ENCODE data around the gene EPB41L1.

EPB41L1 gene

DNA sequence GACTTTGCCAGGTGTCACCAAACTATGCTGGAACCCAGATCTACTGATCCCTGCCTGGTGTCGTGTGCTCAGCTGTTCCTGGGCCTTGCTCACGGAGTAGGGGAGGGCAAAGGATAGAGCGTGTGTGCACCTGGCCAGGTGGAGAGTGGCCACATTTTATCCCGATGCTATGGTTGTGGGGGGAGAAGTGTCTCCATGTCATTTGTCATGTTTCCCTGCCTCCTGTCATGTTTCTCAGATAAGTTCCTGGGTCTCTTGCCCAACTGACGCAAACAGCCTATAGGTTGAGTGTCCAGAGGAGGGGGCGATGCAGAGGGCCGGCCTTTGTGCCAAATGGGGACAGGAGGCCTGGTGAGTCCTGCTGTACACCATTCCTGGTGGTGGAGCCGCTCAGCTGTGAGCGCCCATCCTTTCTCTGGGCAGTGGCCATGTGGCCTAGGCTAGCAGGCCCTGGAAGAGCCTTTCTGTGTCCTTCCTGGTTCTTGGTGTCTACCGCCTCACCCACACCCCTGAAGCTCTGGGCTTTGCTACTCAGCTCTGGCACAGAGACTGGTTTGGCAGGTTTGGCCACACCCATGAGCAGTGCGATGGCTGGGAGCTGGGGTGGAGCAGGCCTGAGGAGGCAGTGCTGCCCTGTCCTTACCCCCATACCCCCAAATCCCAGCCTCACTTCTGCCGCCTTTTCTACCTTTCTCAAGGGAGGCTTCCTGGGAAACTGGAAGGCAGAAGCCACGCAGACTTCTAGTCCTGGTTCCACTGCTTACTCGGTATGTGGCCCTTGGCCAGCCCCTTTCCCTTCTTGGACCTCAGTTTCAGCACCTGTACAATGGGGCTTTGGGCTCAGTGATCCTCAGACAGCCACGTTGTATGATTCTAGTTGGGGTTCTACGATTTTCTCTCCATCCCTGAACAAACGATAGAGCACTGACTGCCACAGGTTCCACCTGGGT, 32.3 kb upstream of the EPB41L1 start (continued):
- no peak for TF ChIP-seq ZNF423 (tag by site-specific recombination; IDR thresholded peaks at IDR 0.05)
- no peak for TF ChIP-seq ZNF146 (tag by site-specific recombination; IDR thresholded peaks at IDR 0.05)
- no peak for TF ChIP-seq SP2 (tag by site-specific recombination; IDR thresholded peaks at IDR 0.05)
- no peak for TF ChIP-seq SP7 (tag by site-specific recombination; IDR thresholded peaks at IDR 0.05)
- no peak for TF ChIP-seq ZNF664 (tag by site-specific recombination; IDR thresholded peaks at IDR 0.05)
- no peak for TF ChIP-seq ZNF596 (tag by site-specific recombination; IDR thresholded peaks at IDR 0.05)
- no peak for TF ChIP-seq ZNF701 (tag by site-specific recombination; IDR thresholded peaks at IDR 0.05)
- no peak for TF ChIP-seq ZBTB17 (tag by site-specific recombination; IDR thresholded peaks at IDR 0.05)
- TF ChIP-seq MZF1 (tag by site-specific recombination; IDR thresholded peaks at IDR 0.05; ENCODE audit: borderline replicate concordance) = no peak
- TF ChIP-seq, protein P1, sequence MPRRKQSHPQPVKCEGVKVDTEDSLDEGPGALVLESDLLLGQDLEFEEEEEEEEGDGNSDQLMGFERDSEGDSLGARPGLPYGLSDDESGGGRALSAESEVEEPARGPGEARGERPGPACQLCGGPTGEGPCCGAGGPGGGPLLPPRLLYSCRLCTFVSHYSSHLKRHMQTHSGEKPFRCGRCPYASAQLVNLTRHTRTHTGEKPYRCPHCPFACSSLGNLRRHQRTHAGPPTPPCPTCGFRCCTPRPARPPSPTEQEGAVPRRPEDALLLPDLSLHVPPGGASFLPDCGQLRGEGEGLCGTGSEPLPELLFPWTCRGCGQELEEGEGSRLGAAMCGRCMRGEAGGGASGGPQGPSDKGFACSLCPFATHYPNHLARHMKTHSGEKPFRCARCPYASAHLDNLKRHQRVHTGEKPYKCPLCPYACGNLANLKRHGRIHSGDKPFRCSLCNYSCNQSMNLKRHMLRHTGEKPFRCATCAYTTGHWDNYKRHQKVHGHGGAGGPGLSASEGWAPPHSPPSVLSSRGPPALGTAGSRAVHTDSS (tag by site-specific recombination; IDR thresholded peaks at IDR 0.05) = no peak

DNA sequence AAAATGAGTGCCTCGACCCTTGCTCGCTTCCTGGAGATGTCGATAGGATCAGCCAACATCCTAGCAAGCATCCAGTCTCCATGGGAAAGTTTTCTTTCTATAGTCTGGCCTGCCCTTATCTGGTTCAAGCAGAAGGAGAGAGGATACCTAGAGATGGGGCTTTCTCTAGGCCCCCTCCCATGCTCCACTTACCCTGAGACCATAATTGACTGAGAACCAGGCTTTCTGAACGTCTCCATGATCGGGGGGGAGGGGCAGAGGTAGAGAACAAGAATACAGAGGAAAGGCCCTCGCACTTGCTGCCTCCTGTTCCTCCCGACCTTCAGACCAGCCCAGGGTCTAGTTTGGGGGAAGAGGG, 31.6 kb upstream of the EPB41L1 start:
- TF ChIP-seq ZNF211 (tag by site-specific recombination; IDR thresholded peaks at IDR 0.05; ENCODE audit: low read depth) = no peak
- TF ChIP-seq, protein P2, sequence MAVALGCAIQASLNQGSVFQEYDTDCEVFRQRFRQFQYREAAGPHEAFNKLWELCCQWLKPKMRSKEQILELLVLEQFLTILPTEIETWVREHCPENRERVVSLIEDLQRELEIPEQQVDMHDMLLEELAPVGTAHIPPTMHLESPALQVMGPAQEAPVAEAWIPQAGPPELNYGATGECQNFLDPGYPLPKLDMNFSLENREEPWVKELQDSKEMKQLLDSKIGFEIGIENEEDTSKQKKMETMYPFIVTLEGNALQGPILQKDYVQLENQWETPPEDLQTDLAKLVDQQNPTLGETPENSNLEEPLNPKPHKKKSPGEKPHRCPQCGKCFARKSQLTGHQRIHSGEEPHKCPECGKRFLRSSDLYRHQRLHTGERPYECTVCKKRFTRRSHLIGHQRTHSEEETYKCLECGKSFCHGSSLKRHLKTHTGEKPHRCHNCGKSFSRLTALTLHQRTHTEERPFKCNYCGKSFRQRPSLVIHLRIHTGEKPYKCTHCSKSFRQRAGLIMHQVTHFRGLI (tag by site-specific recombination; IDR thresholded peaks at IDR 0.05) = no peak
- no peak for TF ChIP-seq ZNF37A (tag by site-specific recombination; IDR thresholded peaks at IDR 0.05)
- no peak for TF ChIP-seq ZNF354C (tag by site-specific recombination; IDR thresholded peaks at IDR 0.05; ENCODE audit: borderline replicate concordance, low read depth)
- TF ChIP-seq, protein P3, sequence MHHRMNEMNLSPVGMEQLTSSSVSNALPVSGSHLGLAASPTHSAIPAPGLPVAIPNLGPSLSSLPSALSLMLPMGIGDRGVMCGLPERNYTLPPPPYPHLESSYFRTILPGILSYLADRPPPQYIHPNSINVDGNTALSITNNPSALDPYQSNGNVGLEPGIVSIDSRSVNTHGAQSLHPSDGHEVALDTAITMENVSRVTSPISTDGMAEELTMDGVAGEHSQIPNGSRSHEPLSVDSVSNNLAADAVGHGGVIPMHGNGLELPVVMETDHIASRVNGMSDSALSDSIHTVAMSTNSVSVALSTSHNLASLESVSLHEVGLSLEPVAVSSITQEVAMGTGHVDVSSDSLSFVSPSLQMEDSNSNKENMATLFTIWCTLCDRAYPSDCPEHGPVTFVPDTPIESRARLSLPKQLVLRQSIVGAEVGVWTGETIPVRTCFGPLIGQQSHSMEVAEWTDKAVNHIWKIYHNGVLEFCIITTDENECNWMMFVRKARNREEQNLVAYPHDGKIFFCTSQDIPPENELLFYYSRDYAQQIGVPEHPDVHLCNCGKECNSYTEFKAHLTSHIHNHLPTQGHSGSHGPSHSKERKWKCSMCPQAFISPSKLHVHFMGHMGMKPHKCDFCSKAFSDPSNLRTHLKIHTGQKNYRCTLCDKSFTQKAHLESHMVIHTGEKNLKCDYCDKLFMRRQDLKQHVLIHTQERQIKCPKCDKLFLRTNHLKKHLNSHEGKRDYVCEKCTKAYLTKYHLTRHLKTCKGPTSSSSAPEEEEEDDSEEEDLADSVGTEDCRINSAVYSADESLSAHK (tag by site-specific recombination; IDR thresholded peaks at IDR 0.05) = no peak
- H3K4me1 ChIP-seq (ENCODE audit: control insufficient read depth, insufficient read depth, low read length) = no peaks in the 10 kb centered on the region
- no peaks in the 10 kb centered on the region for H3K36me3 ChIP-seq (ENCODE audit: control insufficient read depth in 2 of 2, insufficient read depth in 1 of 2, low read length in 2 of 2)
- POLR2A ChIA-PET = no interaction called here
- H3K9me3 ChIP-seq (ENCODE audit: control insufficient read depth, insufficient read depth, low read depth, low read length) = no peaks in the 10 kb centered on the region
- H3K4me3 ChIP-seq (ENCODE audit: low read depth, low read length) = no peak overlapping the region
- no peak overlapping the region for H3K27ac ChIP-seq (ENCODE audit: extremely low read depth, low read depth, low read length)
- CTCF ChIA-PET = no interaction called here

DNA sequence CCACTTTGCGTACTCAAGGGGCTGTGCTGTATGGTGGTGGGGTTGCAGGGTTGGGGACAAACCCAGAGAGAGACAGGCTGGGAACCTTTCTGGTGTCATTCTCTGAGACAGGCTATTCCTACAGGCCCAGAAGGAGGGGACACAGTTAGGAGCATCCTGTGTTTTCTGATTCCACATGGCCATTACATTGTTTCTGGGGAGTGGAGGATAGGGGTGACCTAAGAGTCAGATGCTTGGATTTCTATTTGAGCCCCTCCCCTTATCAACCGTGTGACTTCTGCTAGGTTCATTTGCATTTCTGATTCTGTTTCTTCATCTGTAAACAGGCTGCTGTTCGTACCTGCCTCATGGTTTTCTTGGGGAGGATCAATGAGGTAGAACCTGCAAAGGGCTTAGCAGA, 29.4 kb upstream of the EPB41L1 start:
- Histone ChIP-seq H3K4me3 (ENCODE audit: low read depth, low read length) (no peak overlapping the region), H3K9me3 (ENCODE audit: control insufficient read depth, insufficient read depth, low read depth, low read length) (no peaks in the 10 kb centered on the region), H3K4me1 (ENCODE audit: control insufficient read depth, insufficient read depth, low read length) (no peaks in the 10 kb centered on the region), H3K36me3 (ENCODE audit: control insufficient read depth in 2 of 2, insufficient read depth in 1 of 2, low read length in 2 of 2) (no peaks in the 10 kb centered on the region), H3K27ac (ENCODE audit: extremely low read depth, low read depth, low read length) (no peak overlapping the region)
- CTCF ChIA-PET = interaction anchor here (0.5 to 1.2 kb wide), 2 partner anchors 11 to 34 kb away, joined by 4 to 5 read pairs; no protein-coding TSS in a partner anchor
- POLR2A ChIA-PET = no interaction called here
- TF ChIP-seq ZNF654 (tag by site-specific recombination; IDR thresholded peaks at IDR 0.05; ENCODE audit: low read depth) (no peak), ZNF366 (tag by site-specific recombination; conservative IDR thresholded peaks at IDR 0.05) (no peak)
